K562 (cell line): ENCODE data around the gene LILRB3. TPM values are rescaled to one million over a fixed set of nuclear protein-coding genes. Genes with fewer than 3 reads are reported as not detected.

Experiments
- ATAC-seq: fragments of 200-7000 bp; cut with Tn5 transposase; 3 replicates; pipeline ENCODE4 v1.9.1; 2020; ENCODE audit warnings: moderate library complexity
- BruUV-seq: library from RNA; stranded (reverse); fragments of 400-500 nt; replicated peaks from 2 replicates; lab custom pipeline; 2021; lab: Mats Ljungman, UMichigan
- CTCF ChIA-PET: fragments of 300-600 bp; formaldehyde crosslinking; extraction: SDS; loops from one replicate; lab custom pipeline; 2021; ENCODE audit warnings: low intra/inter-chr PET ratio; lab: Yijun Ruan, JAX
- POLR2A ChIA-PET: fragments of 300-600, 350-650 bp; sonication (Branson Sonifier 250); formaldehyde crosslinking; extraction: SDS; loops from one replicate; lab custom pipeline; 2021; ENCODE audit warnings: antibody characterized with exemption, inconsistent platforms; lab: Yijun Ruan, JAX
- DNase-seq, 4 experiments: peaks; one replicate each; pipeline versions ENCODE4 v3.0.0 to v3.0.0-alpha.2; 2011 to 2018; ENCODE audit warnings: low spot score in 3 of 4, mixed read lengths in 3 of 4; ENCODE audit errors: extremely low read depth in 1 of 4
- FAIRE-seq: peaks from 2 replicates; lab custom pipeline; 2011; peaks lifted over from hg19 to GRCh38; lab: Jason Lieb, UNC
- H2AFZ ChIP-seq: 2 replicates; pipeline ENCODE4 v1.6.0; 2011; ENCODE audit warnings: low read depth, low read length, control low read depth, inconsistent platforms
- H3K27ac ChIP-seq: fragments of 200-600 bp; 3 replicates; pipeline ENCODE4 v1.8.0; 2011; ENCODE audit warnings: low read depth, mild to moderate bottlenecking, control low read depth, inconsistent platforms, low read length, moderate library complexity, mixed read lengths; ENCODE audit errors: extremely low read depth
- H3K27me3 ChIP-seq, 2 experiments: fragments of 300-600 bp in 1 of 2; 2 replicates in 1 of 2; 3 replicates in 1 of 2; pipeline versions ENCODE4 v1.6.0 to v1.8.0; 2011; ENCODE audit warnings: inconsistent platforms in 2 of 2, low read length in 2 of 2, mild to moderate bottlenecking in 1 of 2, mixed read lengths in 1 of 2, moderate library complexity in 1 of 2; ENCODE audit not compliant: control insufficient read depth in 2 of 2, insufficient read depth in 2 of 2
- H3K36me3 ChIP-seq: fragments of 300-600 bp; 3 replicates; pipeline ENCODE4 v1.8.0; 2011; ENCODE audit warnings: mild to moderate bottlenecking, low read length, inconsistent platforms; ENCODE audit not compliant: control insufficient read depth, insufficient read depth
- H3K4me1 ChIP-seq, 2 experiments: fragments of 200-600 bp in 1 of 2; replicated peaks in 1 of 2; 2 replicates in 1 of 2; 3 replicates in 1 of 2; pipeline versions ENCODE4 v1.5.1 to v1.8.0; 2011; ENCODE audit warnings: inconsistent platforms in 2 of 2, low read length in 2 of 2, mild to moderate bottlenecking in 1 of 2, mixed read lengths in 1 of 2, moderate library complexity in 1 of 2; ENCODE audit not compliant: control insufficient read depth in 2 of 2, insufficient read depth in 2 of 2
- H3K4me2 ChIP-seq: 2 replicates; pipeline ENCODE4 v1.6.1; 2011; ENCODE audit warnings: low read length, control low read depth, inconsistent platforms, mixed read lengths; ENCODE audit not compliant: insufficient read depth
- H3K4me3 ChIP-seq: fragments of 200-600 bp; sonication (generic), shearing (Covaris generic); 2 replicates; pipeline ENCODE4 v1.5.1; 2016; ENCODE audit warnings: control low read depth, inconsistent platforms
- H3K79me2 ChIP-seq: fragments of 200-600 bp; 3 replicates; pipeline ENCODE4 v1.8.0; 2011; ENCODE audit warnings: low read length, inconsistent platforms; ENCODE audit not compliant: control insufficient read depth, insufficient read depth
- H3K9ac ChIP-seq, 2 experiments: 2 replicates each; pipeline versions ENCODE4 v1.6.0 to v1.6.1; 2011; ENCODE audit warnings: low read depth in 2 of 2, low read length in 2 of 2, control low read depth in 1 of 2, inconsistent platforms in 1 of 2, mild to moderate bottlenecking in 1 of 2, mixed read lengths in 1 of 2; ENCODE audit not compliant: insufficient read depth in 1 of 2
- H3K9me1 ChIP-seq: one replicate; pipeline ENCODE4 v1.6.0; 2011; ENCODE audit warnings: inconsistent platforms, mild to moderate bottlenecking, low read length, moderate library complexity; ENCODE audit not compliant: control insufficient read depth, insufficient read depth
- H3K9me3 ChIP-seq: replicated peaks from 2 replicates; pipeline ENCODE4 v1.5.1; 2011; ENCODE audit warnings: low read depth, low read length, inconsistent platforms; ENCODE audit not compliant: control insufficient read depth, insufficient read depth
- H4K20me1 ChIP-seq: replicated peaks from 2 replicates; pipeline ENCODE4 v1.6.1; 2011; ENCODE audit warnings: low read length, inconsistent platforms, mixed read lengths; ENCODE audit not compliant: control insufficient read depth, insufficient read depth
- BDP1 ChIP-seq: IDR thresholded peaks from 3 replicates; pipeline ENCODE4 v1.6.1; 2011; ENCODE audit not compliant: insufficient read length, insufficient read depth
- CBFA2T3 ChIP-seq: fragments of 450-650 bp; IDR thresholded peaks from 2 replicates; pipeline ENCODE4 v1.6.1; 2017
- ERF ChIP-seq: fragments of 450-650 bp; formaldehyde crosslinking; IDR thresholded peaks from 2 replicates; pipeline ENCODE4 v1.4.0; 2020; ENCODE audit warnings: mild to moderate bottlenecking, mixed read lengths
- ESRRA ChIP-seq: fragments of 450-650 bp; IDR thresholded peaks from 2 replicates; pipeline ENCODE4 v1.6.1; 2014; ENCODE audit warnings: low read depth, mild to moderate bottlenecking, moderate library complexity, borderline replicate concordance
- ETV1 ChIP-seq: fragments of 450-650 bp; conservative IDR thresholded peaks from 2 replicates; pipeline ENCODE4 v1.6.1; 2016; ENCODE audit warnings: missing genetic modification characterization, control low read depth, low read depth, missing compliant biosample characterization
- HOXB6 ChIP-seq: fragments of 250-450 bp; sonication (Bioruptor Pico); IDR thresholded peaks from 2 replicates; pipeline ENCODE4 v1.5.1; 2022; ENCODE audit warnings: mild to moderate bottlenecking, borderline replicate concordance
- JUND ChIP-seq, 2 experiments: IDR thresholded peaks; 2 replicates in 1 of 2; 3 replicates in 1 of 2; pipeline ENCODE4 v1.6.1; 2011; ENCODE audit warnings: borderline replicate concordance in 2 of 2, low read depth in 2 of 2, low read length in 2 of 2, improper control_type of control experiment in 1 of 2, missing biosample characterization in 1 of 2, missing genetic modification characterization in 1 of 2, missing genetic modification reagents in 1 of 2
- KAT7 ChIP-seq: sonication (generic); formaldehyde crosslinking; IDR thresholded peaks from 2 replicates; pipeline ENCODE4 v1.8.0; 2022; ENCODE audit warnings: missing genetic modification reagents, mild to moderate bottlenecking, borderline replicate concordance
- KLF16 ChIP-seq: IDR thresholded peaks from 2 replicates; pipeline ENCODE4 v1.6.1; 2016; ENCODE audit warnings: antibody characterized with exemption
- MEIS2 ChIP-seq: fragments of 450-650 bp; IDR thresholded peaks from 2 replicates; pipeline ENCODE4 v1.6.1; 2014; ENCODE audit warnings: mild to moderate bottlenecking; ENCODE audit not compliant: partially characterized antibody
- POLR2AphosphoS5 ChIP-seq: IDR thresholded peaks from 2 replicates; pipeline ENCODE4 v1.6.1; 2011; ENCODE audit warnings: mild to moderate bottlenecking, low read depth, low read length, moderate library complexity; ENCODE audit not compliant: control insufficient read depth, insufficient read depth
- RCOR1 ChIP-seq, 2 experiments: IDR thresholded peaks; 2 replicates each; pipeline ENCODE4 v1.6.1; 2012; ENCODE audit warnings: low read depth in 2 of 2, low read length in 2 of 2, borderline replicate concordance in 1 of 2, improper control_type of control experiment in 1 of 2
- SMAD4 ChIP-seq: fragments of 250-450 bp; sonication (Bioruptor Pico); conservative IDR thresholded peaks from 2 replicates; pipeline ENCODE4 v1.8.0; 2021; ENCODE audit warnings: inconsistent platforms, mild to moderate bottlenecking, moderate library complexity
- STAT5B ChIP-seq: fragments of 250-450 bp; sonication (Bioruptor Pico); IDR thresholded peaks from 2 replicates; pipeline ENCODE4 v1.8.0; 2021; ENCODE audit warnings: mild to moderate bottlenecking, inconsistent platforms
- TARDBP ChIP-seq: fragments of 450-650 bp; IDR thresholded peaks from 2 replicates; pipeline ENCODE4 v1.6.1; 2016
- TRIM24 ChIP-seq, 2 experiments: fragments of 450-650 bp; IDR thresholded peaks; 2 replicates each; pipeline ENCODE4 v1.6.1; 2016
- ZBTB43 ChIP-seq: sonication (generic); formaldehyde crosslinking; IDR thresholded peaks from 2 replicates; pipeline ENCODE4 v1.8.0; 2023; ENCODE audit warnings: mild to moderate bottlenecking, missing genetic modification reagents
- ZFP30 ChIP-seq: fragments of 250-450 bp; sonication (Bioruptor Pico); IDR thresholded peaks from 2 replicates; pipeline ENCODE4 v1.8.0; 2022; ENCODE audit warnings: moderate library complexity, mild to moderate bottlenecking, inconsistent platforms, borderline replicate concordance
- ZNF212 ChIP-seq: fragments of 450-650 bp; formaldehyde crosslinking; IDR thresholded peaks from 2 replicates; pipeline ENCODE4 v1.4.0; 2020; ENCODE audit warnings: mild to moderate bottlenecking
- ZNF717 ChIP-seq: fragments of 250-450 bp; sonication (Bioruptor Pico); IDR thresholded peaks from 2 replicates; pipeline ENCODE4 v1.5.0; 2021
- WGBS: fragments of 100-300 bp; shearing (Covaris generic); methylation state at CpG from one replicate; pipeline ENCODE4 v1.1.6; 2016; ENCODE audit warnings: low coverage, mixed read lengths; ENCODE audit not compliant: insufficient coverage; ENCODE audit errors: missing lambda C conversion rate; 5-methylcytosine and 5-hydroxymethylcytosine counted together
- in situ Hi-C: fragments of 300-500 bp; cut with MboI; formaldehyde crosslinking; loops from 4 replicates; pipeline ENCODE4 v1.15.0; 2018; ENCODE audit warnings: inconsistent platforms, mixed read lengths
- intact Hi-C: fragments of 100-400 bp; cut with micrococcal nuclease; formaldehyde crosslinking; loops from 2 replicates; pipeline ENCODE4 v1.14.2; 2022
- polyA plus RNA-seq, 8 experiments: library from polyadenylated mRNA; depleted of rRNA in 4 of 8; stranded (reverse) in 5 of 8; unstranded in 3 of 8; fragments of >200 nt; fragmentation: Nextera tagmentation in 2 of 8; fragmentation: Illumina TruSeq in 1 of 8; extraction: Ambion mirVana in 2 of 8; extraction: Trizol in 1 of 8; gene quantifications; 2 replicates each; pipeline versions ENCODE4 v1.2.1 to v1.2.3, GENCODE V29; 2011 to 2014; ENCODE audit warnings: inconsistent platforms in 1 of 8, missing spikeins in 1 of 8
- total RNA-seq, 7 experiments: library from RNA; depleted of rRNA in 6 of 7; stranded (reverse); fragments of >200 nt in 6 of 7; fragmentation: Illumina TruSeq in 2 of 7; extraction: Trizol in 2 of 7; gene quantifications; 2 replicates each; pipeline versions ENCODE4 v1.2.1 to v1.2.3, GENCODE V29; 2011 to 2021; ENCODE audit warnings: low replicate concordance in 1 of 7
- TF ChIP-seq, protein P1 (sequence below): sonication (generic); formaldehyde crosslinking; IDR thresholded peaks from 2 replicates; pipeline ENCODE4 v1.8.0; 2022; ENCODE audit warnings: missing genetic modification reagents, mild to moderate bottlenecking, borderline replicate concordance

LILRB3 gene
- total and polyA plus RNA-seq, 9 of the 15 experiments (the other 6 are each of a cell fraction or from before 2014, with no cell fraction given): 0.01 to 0.09 TPM; not detected in 7

DNA sequence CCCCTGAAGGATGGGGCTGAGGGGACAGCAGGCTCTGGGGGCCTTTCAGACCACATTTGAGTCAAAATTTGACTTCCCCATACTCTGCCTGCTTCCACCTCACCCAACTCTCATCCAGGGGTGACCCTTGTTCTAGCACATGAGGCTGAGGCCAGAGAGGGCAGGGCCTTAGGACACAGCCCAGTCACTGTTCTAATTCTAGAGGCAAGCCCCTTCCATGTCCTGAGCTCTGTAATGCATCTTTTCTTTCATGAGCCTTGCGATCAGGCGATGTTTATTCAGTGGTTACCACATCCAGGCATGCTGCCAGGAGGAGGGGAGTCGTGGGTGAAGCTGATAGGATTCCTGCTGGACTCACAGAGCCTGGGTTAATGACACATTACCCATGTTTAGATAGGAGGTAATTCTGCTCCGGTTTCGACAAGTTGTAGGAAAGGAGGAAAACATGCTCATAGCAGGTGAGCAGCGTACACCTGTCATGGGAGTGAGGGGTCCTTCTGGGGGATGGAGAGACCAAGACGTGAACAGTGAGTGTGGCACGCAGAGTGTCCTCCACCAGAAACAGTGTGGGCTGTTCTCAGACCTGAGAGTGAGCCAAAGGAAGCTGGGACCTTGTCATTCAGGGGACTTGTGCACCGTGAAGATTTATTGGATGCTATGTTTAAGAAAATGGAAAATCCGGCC is 12.9 kb downstream of the LILRB3 start:
- Histone ChIP-seq H3K27me3 (no peaks in the 10 kb centered on the region), H3K27ac (peak overlapping the region; percentile 89), H3K9me1 (peaks cover 23% of the 10 kb centered on the region), H3K79me2 (peaks cover 58% of the 10 kb centered on the region), H3K36me3 (peaks cover 50% of the 10 kb centered on the region), H3K4me3 (no peak overlapping the region), H3K4me1 (peaks cover 65 to 76% of the 10 kb centered on the region in 2 experiments), H4K20me1 (peaks cover 60% of the 10 kb centered on the region), H3K4me2 (peak overlapping the region; percentile 62), H2AFZ (no peak overlapping the region), H3K9me3 (no peaks in the 10 kb centered on the region), H3K9ac (peak overlapping the region; percentile 56 to 86)
- FAIRE-seq (peak; percentile 98), DNase-seq (peak; percentile 66 to 96 (median 74)), ATAC-seq (peak; percentile 63)
- ChIA-PET POLR2A (interaction anchor here (0.6 to 7.0 kb wide), 14 partner anchors 8 to 1574 kb away, joined by 3 to 66 read pairs (median 4); partner anchors contain the start of genes LENG1, LILRB3, MBOAT7 and RPS9), CTCF (no interaction called here)
- 7% methylated on average over 10 of the region's 10 CpGs for WGBS
- in situ Hi-C loops: no loop called here
- intact Hi-C loops: loop anchor here (2.0 kb wide), 2 partner anchors 21 kb away; partner anchors contain the start of gene MBOAT7
- no TSS peak for BruUV-seq
- TF ChIP-seq BDP1 (no peak), JUND (IDR thresholded peaks at IDR 0.05; ENCODE audit: borderline replicate concordance, low read depth, low read length) (peak; percentile 83), JUND (tag; IDR thresholded peaks at IDR 0.05; ENCODE audit: borderline replicate concordance, low read depth, low read length) (peak; percentile 78; the same call in 2 of the 3 replicates), RCOR1 (IDR thresholded peaks at IDR 0.05; ENCODE audit: borderline replicate concordance in 1 of 2, low read depth in 2 of 2, low read length in 2 of 2) (peak; percentile 69 to 96; a peak in 3 of 4 replicates), CBFA2T3 (peak; percentile 85), TRIM24 (IDR thresholded peaks at IDR 0.05) (peak in 1 of 2 experiments; percentile 60; a peak in 2 of 4 replicates), STAT5B (CRISPR knock-in tag) (no peak), ETV1 (tag) (no peak), ZNF717 (no peak), SMAD4 (CRISPR knock-in tag) (no peak; the same call in 1 of the 2 replicates), ESRRA (peak; percentile 82; the same call in 1 of the 2 replicates), ERF (CRISPR knock-in tag) (no peak), ZBTB43 (CRISPR knock-in tag) (peak; percentile 52; the same call in 1 of the 2 replicates), HOXB6 (CRISPR knock-in tag) (no peak), MEIS2 (peak; percentile 70), KLF16 (peak; percentile 65; the same call in 1 of the 2 replicates), ZNF212 (CRISPR knock-in tag) (peak; percentile 5; the same call in 1 of the 2 replicates), POLR2AphosphoS5 (peak; percentile 88), ZFP30 (no peak), TARDBP (0 out of 2 replicates have a peak, but pooled peaks have one; percentile 61), KAT7 (CRISPR knock-in tag) (peak; percentile 63; the same call in 1 of the 2 replicates)
- TF ChIP-seq, protein P1, sequence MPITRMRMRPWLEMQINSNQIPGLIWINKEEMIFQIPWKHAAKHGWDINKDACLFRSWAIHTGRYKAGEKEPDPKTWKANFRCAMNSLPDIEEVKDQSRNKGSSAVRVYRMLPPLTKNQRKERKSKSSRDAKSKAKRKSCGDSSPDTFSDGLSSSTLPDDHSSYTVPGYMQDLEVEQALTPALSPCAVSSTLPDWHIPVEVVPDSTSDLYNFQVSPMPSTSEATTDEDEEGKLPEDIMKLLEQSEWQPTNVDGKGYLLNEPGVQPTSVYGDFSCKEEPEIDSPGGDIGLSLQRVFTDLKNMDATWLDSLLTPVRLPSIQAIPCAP: no peak
